ENCODE measurements around the gene SLFN14. TPM values are rescaled to one million over a fixed set of nuclear protein-coding genes. Genes with fewer than 3 reads are reported as not detected.

The SLFN14 gene
- total RNA-seq, 6 experiments from 2014 or later: 0.12 to 0.42 TPM; not detected in 4

GRCh38 chr17:35557353-35557752 is 3.3 kb downstream of the SLFN14 start:
- ATAC-seq: peak in 1 of 4 donors; percentile 53
- no peak for TF ChIP-seq POLR2A (IDR thresholded peaks at IDR 0.05)
- TF ChIP-seq CTCF (IDR thresholded peaks at IDR 0.05): no peak
- no peaks in the 10 kb centered on the region for H3K4me1 ChIP-seq
- H3K4me3 ChIP-seq: no peak overlapping the region
- H3K36me3 ChIP-seq: no peaks in the 10 kb centered on the region
- intact Hi-C loops (cut with DNase I): no loop called here
- no peak for DNase-seq
- 54% methylated on average over 3 of the region's 3 CpGs for WGBS (ENCODE audit: insufficient coverage, low coverage, low lambda C conversion rate, missing lambda C conversion rate)
- no peak overlapping the region for H3K27ac ChIP-seq
- no peaks in the 10 kb centered on the region for H3K9me3 ChIP-seq
- H3K27me3 ChIP-seq: no peaks in the 10 kb centered on the region

- intact Hi-C loops (cut with DNase I): no loop called here
- no peaks in the 10 kb centered on the region for H3K27me3 ChIP-seq
- H3K4me1 ChIP-seq: no peaks in the 10 kb centered on the region
- TF ChIP-seq POLR2A (IDR thresholded peaks at IDR 0.05) (no peak), CTCF (IDR thresholded peaks at IDR 0.05) (peak in 2 of 4 donors; percentile 17)
- H3K27ac ChIP-seq: no peak overlapping the region
- 80% methylated on average over 5 of the region's 5 CpGs for WGBS (ENCODE audit: insufficient coverage, low coverage, low lambda C conversion rate, missing lambda C conversion rate)
- no peak for ATAC-seq
- H3K4me3 ChIP-seq: no peak overlapping the region
- no peaks in the 10 kb centered on the region for H3K9me3 ChIP-seq
- no peaks in the 10 kb centered on the region for H3K36me3 ChIP-seq
- no peak for DNase-seq
Observed at GRCh38 chr17:35555691-35556090, 4.9 kb downstream of the SLFN14 start.

GRCh38 chr17:35554668-35555067 is 6.0 kb downstream of the SLFN14 start:
- Histone ChIP-seq H3K27ac (no peak overlapping the region), H3K9me3 (no peaks in the 10 kb centered on the region), H3K4me3 (no peak overlapping the region), H3K36me3 (no peaks in the 10 kb centered on the region), H3K4me1 (no peaks in the 10 kb centered on the region), H3K27me3 (no peaks in the 10 kb centered on the region)
- intact Hi-C loops (cut with DNase I): no loop called here
- 50% methylated on average over 5 of the region's 5 CpGs for WGBS (ENCODE audit: insufficient coverage, low coverage, low lambda C conversion rate, missing lambda C conversion rate)
- TF ChIP-seq POLR2A (IDR thresholded peaks at IDR 0.05): no peak
- TF ChIP-seq CTCF (IDR thresholded peaks at IDR 0.05): no peak
- ATAC-seq: no peak
- no peak for DNase-seq

GRCh38 chr17:35553310-35553709 is 7.3 kb downstream of the SLFN14 start:
- no peaks in the 10 kb centered on the region for H3K4me1 ChIP-seq
- H3K27ac ChIP-seq: no peak overlapping the region
- TF ChIP-seq POLR2A (IDR thresholded peaks at IDR 0.05): no peak
- WGBS (ENCODE audit: insufficient coverage, low coverage, low lambda C conversion rate, missing lambda C conversion rate): 56% methylated on average over 4 of the region's 4 CpGs
- DNase-seq (no peak), ATAC-seq (no peak)
- intact Hi-C loops (cut with DNase I): no loop called here
- no peak overlapping the region for H3K4me3 ChIP-seq
- no peaks in the 10 kb centered on the region for H3K27me3 ChIP-seq
- H3K36me3 ChIP-seq: no peaks in the 10 kb centered on the region
- H3K9me3 ChIP-seq: no peaks in the 10 kb centered on the region

GRCh38 chr17:35548978-35549377 is 11.6 kb downstream of the SLFN14 start:
- TF ChIP-seq POLR2A (IDR thresholded peaks at IDR 0.05): no peak
- TF ChIP-seq CTCF (IDR thresholded peaks at IDR 0.05): no peak
- Histone ChIP-seq H3K27me3 (no peaks in the 10 kb centered on the region), H3K4me1 (no peaks in the 10 kb centered on the region), H3K4me3 (no peak overlapping the region), H3K9me3 (no peaks in the 10 kb centered on the region), H3K27ac (no peak overlapping the region), H3K36me3 (no peaks in the 10 kb centered on the region)
- DNase-seq: no peak
- intact Hi-C loops (cut with DNase I): no loop called here
- 25% methylated on average over 1 of the region's 1 CpG for WGBS (ENCODE audit: insufficient coverage, low coverage, low lambda C conversion rate, missing lambda C conversion rate)
- ATAC-seq: no peak

Data from right lobe of liver (tissue), 6 donors.